Measurements from ENCODE around the gene SNX3.
A peak's percentile ranks its signal among the peaks of the same experiment; 100 is the strongest.

The SNX3 gene

GRCh38 chr6:108203189-108204112 lies 57.4 kb downstream of the SNX3 start:
- DNase-seq: no peak

- no peak for DNase-seq
Observed at GRCh38 chr6:108200631-108201030, 60.2 kb downstream of the SNX3 start.

- DNase-seq: no peak
Observed at GRCh38 chr6:108200186-108200585, 60.7 kb downstream of the SNX3 start.

GRCh38 chr6:108198761-108199498 lies 61.9 kb downstream of the SNX3 start:
- DNase-seq: no peak

GRCh38 chr6:108195209-108195608 lies 65.6 kb downstream of the SNX3 start:
- DNase-seq: no peak

- no peak for DNase-seq
Observed at GRCh38 chr6:108194503-108194902, 66.3 kb downstream of the SNX3 start.

DNA sequence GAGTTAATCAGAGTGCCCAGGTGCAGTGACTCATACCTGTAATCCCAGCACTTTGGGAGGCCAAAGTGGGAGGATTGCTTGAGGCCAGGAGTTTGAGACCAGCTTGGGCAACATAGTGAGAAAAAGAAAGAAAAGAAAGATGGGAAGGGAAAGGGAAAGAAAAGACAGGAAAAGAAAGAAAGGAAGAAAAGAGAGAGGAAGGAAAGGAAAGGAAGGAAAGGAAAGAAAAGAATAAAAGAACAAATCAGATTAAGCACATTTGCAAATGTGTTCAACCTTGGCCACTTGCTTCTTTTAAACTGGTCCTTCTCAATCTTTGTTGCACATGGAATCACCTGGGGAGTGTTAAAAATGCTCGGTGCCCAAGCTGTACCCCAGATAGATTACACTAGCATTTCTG lies 67.0 kb downstream of the SNX3 start:
- DNase-seq: no peak

GRCh38 chr6:108193131-108193530 lies 67.7 kb downstream of the SNX3 start:
- no peak for DNase-seq

- no peak for DNase-seq
Observed at GRCh38 chr6:108187519-108187918, 73.3 kb downstream of the SNX3 start.

DNA sequence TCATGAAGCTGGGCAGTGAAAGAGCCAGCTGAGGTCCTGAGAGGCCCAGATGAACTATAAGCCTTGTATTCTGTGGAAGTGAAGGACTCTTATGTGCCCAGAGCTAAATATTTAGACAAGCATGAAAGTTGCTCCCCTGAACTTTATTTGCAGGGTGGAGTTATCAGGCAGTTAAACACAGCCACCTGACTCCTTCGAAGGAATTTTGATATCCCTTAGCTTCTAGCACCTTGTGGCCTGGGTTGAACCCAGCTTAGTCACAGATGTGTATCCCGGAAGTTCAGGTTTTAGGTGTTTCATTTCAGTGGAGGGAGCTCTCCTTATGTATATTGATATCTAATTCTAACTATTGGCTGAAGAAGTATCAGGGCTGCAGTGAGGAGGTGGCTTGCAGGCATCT lies 74.6 kb downstream of the SNX3 start:
- no peak for DNase-seq

- DNase-seq: no peak
Observed at GRCh38 chr6:108180776-108181175, 80.1 kb downstream of the SNX3 start.

DNA sequence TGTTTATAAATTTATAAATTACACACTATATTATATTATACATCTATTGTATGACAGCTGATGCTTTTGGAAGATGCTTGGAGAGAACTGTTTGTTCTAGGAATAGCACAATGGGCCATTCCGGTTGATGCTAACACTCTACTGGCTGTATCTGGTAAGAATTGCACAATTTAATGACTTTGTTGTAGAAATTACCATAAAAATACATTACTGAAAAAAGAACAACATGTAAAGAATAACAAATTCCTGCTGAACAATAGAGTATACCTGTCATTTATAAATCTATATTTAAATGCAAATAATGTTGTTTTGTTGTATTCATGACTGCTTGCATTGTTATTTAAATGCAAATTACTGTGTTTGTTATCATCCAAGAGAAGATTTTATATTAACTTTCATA lies 80.6 kb downstream of the SNX3 start:
- DNase-seq: no peak

DNA sequence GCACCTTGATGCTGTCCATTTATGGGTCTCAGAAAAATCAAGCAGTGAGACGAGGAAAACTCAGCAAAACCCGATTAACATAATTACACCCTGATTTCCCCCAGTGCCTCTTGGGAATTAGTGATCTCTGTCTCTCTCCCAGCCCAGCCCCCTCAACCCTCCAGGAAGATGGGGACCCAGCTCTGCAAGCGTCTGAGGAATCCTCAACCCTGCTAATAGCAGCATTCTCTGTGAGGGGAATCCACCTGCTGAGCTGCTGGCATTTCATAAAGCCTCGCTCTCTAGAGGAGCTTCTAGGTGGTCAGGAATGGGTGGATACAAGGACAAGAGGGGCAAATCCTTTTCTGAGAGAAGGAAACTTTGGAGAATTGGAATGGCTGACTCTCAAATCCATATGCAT lies 81.1 kb downstream of the SNX3 start:
- DNase-seq: no peak

DNA sequence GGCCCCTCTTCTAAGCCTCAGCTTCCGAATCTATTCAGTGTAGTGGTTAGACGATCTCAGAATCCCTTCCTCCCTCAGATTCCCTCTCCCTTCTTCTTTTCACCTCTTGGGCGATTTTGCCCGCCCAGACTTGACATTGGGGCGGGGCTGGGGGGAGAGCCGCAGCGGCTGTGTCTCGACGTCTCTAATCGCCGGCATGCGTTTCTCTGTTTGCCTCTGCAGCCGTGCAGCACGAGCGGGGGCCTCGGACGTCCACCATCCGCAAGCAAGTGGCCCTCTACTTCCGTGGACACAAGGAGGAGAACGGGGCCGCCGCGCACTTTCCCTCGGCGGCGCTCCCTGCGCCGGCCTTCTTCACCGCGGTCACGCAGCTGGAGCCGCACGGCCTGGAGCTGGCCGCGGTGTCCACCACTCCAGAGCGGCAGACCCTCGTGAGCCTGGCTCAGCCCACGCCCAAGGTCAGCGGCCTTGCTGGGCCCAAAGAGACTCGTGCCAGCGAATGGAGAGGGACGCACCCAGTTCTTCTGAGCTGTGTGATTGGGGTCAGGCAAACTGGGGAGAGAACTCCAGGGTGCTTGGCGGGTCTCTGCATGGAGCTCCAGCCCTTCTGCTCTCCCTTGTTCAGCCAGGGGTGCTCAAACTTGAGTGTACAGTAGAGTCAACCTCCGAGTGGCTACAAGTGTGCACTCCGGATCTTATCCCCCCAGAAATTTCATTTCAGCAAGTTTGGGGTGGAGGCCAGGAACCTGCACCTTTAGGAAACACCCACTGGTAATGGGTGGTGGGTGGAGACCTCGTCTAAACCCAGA lies 84.4 kb downstream of the SNX3 start:
- no peak for DNase-seq

GRCh38 chr6:108175592-108176279 lies 85.1 kb downstream of the SNX3 start:
- DNase-seq: no peak

- DNase-seq: no peak
Observed at GRCh38 chr6:108175176-108175591, 85.7 kb downstream of the SNX3 start.

- DNase-seq: peak; percentile 20
Observed at GRCh38 chr6:108174371-108175175, 86.3 kb downstream of the SNX3 start.

DNA sequence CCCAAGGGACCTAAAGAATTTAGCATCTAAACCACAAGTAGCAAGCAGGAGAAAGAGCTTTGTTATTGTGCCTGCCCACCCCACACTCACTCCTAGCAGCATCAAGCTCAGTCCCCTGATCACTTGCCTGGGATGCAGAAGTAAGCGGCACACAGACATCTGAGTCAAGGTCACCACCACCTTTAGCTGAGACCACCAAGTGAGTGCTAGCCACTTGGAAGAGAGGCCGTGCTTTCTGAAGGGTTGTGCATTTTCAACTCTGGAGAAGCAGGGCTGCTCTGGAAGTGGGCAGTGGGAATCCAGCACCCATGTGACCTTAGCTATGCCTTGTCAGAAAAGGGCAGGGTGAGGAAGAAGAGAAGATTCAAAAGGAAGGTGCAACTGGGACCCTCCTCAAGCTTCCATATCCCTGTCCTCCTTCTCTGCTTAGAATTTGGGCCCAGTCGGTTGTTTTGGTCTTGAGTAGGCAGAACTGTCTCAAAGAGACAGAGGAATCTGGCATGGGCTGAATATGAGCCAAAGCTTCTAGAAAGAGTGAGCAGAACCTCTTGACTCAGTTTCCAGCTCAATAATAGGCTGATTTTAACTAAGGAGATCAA lies 88.8 kb downstream of the SNX3 start:
- DNase-seq: no peak

- DNase-seq: no peak
Observed at GRCh38 chr6:108171291-108171917, 89.4 kb downstream of the SNX3 start.

All from CD4-positive, alpha-beta T cell treated with Interleukin-17A for 4 hours (primary cell).